PC-9 (cell line): ENCODE data around the gene STAC. TPM values are rescaled to one million over a fixed set of nuclear protein-coding genes. Genes with fewer than 3 reads are reported as not detected.
"Not testable (repeated sequence)": the region's sequence is repeated elsewhere in the genome, so short reads cannot be mapped to it uniquely, and the experiment has no call there.

Experiments used
- BruUV-seq: library from RNA; stranded (reverse); fragments of 400-500 nt; replicated peaks from 2 replicates; lab custom pipeline; 2021; lab: Mats Ljungman, UMichigan
- CTCF ChIA-PET: fragments of 300-600 bp; sonication (Branson Sonifier 250); formaldehyde crosslinking; loops from one replicate; lab custom pipeline; 2022; ENCODE audit warnings: antibody characterized with exemption; lab: Charles Lee
- POLR2A ChIA-PET: fragments of 300-600 bp; sonication (Branson Sonifier 250); formaldehyde crosslinking; loops from one replicate; lab custom pipeline; 2022; ENCODE audit warnings: antibody characterized with exemption; ENCODE audit not compliant: unreplicated experiment; lab: Charles Lee
- DNase-seq, 2 experiments: peaks; one replicate each; pipeline versions ENCODE4 v3.0.0 to v3.0.0-alpha.2; 2015 to 2022; ENCODE audit warnings: mixed read lengths in 1 of 2
- H2AFZ ChIP-seq: fragments of 200-600 bp; sonication (generic); 2 replicates; pipeline ENCODE4 v1.8.1; 2017; ENCODE audit warnings: antibody characterized with exemption
- H3F3A ChIP-seq: fragments of 200-600 bp; sonication (generic); 2 replicates; pipeline ENCODE4 v1.8.1; 2017; ENCODE audit warnings: antibody characterized with exemption, mild to moderate bottlenecking, low read depth; ENCODE audit not compliant: insufficient read depth
- H3K27ac ChIP-seq: fragments of 200-600 bp; sonication (generic); 2 replicates; pipeline ENCODE4 v1.6.1; 2016; ENCODE audit warnings: mixed run types
- H3K27me3 ChIP-seq: fragments of 200-600 bp; sonication (generic); 2 replicates; pipeline ENCODE4 v1.6.1; 2016; ENCODE audit warnings: low read depth, mixed run types; ENCODE audit not compliant: insufficient read depth
- H3K36me3 ChIP-seq: fragments of 200-600 bp; sonication (generic); 2 replicates; pipeline ENCODE4 v1.6.1; 2016; ENCODE audit warnings: low read depth, mixed run types
- H3K4me1 ChIP-seq: fragments of 200-600 bp; sonication (generic); replicated peaks from 2 replicates; pipeline ENCODE4 v1.6.1; 2016; ENCODE audit warnings: mixed run types; ENCODE audit not compliant: insufficient read depth
- H3K4me2 ChIP-seq: fragments of 200-600 bp; sonication (generic); 2 replicates; pipeline ENCODE4 v1.6.1; 2017; ENCODE audit warnings: mixed run types
- H3K4me3 ChIP-seq: fragments of 200-600 bp; sonication (generic); 2 replicates; pipeline ENCODE4 v1.6.1; 2016; ENCODE audit warnings: mixed run types
- H3K79me2 ChIP-seq: fragments of 200-600 bp; sonication (generic); 2 replicates; pipeline ENCODE4 v1.6.1; 2017; ENCODE audit warnings: low read depth, mixed run types
- H3K9me2 ChIP-seq: fragments of 200-600 bp; sonication (generic); 2 replicates; pipeline ENCODE4 v1.8.1; 2017; ENCODE audit warnings: mild to moderate bottlenecking; ENCODE audit not compliant: insufficient read depth
- H3K9me3 ChIP-seq: fragments of 200-600 bp; sonication (generic); 2 replicates; pipeline ENCODE4 v1.8.1; 2016; ENCODE audit warnings: low read depth; ENCODE audit not compliant: insufficient read depth
- H4K20me1 ChIP-seq: fragments of 200-600 bp; sonication (generic); 2 replicates; pipeline ENCODE4 v1.8.1; 2017; ENCODE audit not compliant: insufficient read depth
- CTCF ChIP-seq: fragments of 200-600 bp; sonication (generic); conservative IDR thresholded peaks from 2 replicates; pipeline ENCODE4 v1.6.1; 2017; ENCODE audit warnings: mixed run types, antibody characterized with exemption, mild to moderate bottlenecking, moderate library complexity
- EZH2 ChIP-seq: fragments of 200-600 bp; sonication (generic); IDR thresholded peaks from 2 replicates; pipeline ENCODE4 v1.8.0; 2017; ENCODE audit warnings: antibody characterized with exemption, low read depth
- intact Hi-C: fragments of 100-400 bp; cut with micrococcal nuclease; formaldehyde crosslinking; loops from one replicate; pipeline ENCODE4 v1.10.0; 2022; ENCODE audit not compliant: unreplicated experiment
- total RNA-seq: library from RNA; stranded (reverse); gene quantifications from 2 replicates; pipeline ENCODE4 v1.2.3, GENCODE V29; 2021

The STAC gene
- total RNA-seq, 1 experiment from 2014 or later, result 17.6 TPM

DNA sequence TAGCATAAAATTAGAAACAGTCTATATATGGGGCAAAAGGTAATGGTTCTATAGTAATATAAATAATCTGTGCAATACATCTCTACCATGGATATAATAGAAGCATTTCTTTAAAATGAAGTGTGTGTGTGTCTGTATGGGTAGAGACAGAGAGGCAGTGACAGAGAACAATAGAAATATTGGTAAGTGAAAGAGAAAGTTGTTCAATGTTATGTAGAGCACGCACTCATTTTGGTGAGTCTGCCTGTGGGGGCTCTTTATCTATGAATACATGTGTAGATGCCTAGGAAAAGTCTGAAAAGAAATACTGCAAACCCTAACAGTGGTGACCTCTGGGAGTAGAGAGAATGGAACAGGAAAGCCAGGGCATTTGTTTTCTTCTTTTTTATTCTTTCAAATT lies 182.6 kb downstream of the STAC start:
- Histone ChIP-seq H3K4me2 (no peak overlapping the region), H3K9me3 (no peaks in the 10 kb centered on the region), H3K36me3 (no peaks in the 10 kb centered on the region), H2AFZ (no peak overlapping the region), H3K27ac (no peak overlapping the region), H3K27me3 (no peaks in the 10 kb centered on the region), H3F3A (no peaks in the 10 kb centered on the region), H3K4me3 (no peak overlapping the region), H4K20me1 (no peaks in the 10 kb centered on the region), H3K9me2 (no peaks in the 10 kb centered on the region), H3K79me2 (no peaks in the 10 kb centered on the region), H3K4me1 (no peaks in the 10 kb centered on the region)
- DNase-seq, result no peak
- BruUV-seq, result no TSS peak
- ChIA-PET POLR2A (no interaction called here), CTCF (no interaction called here)
- intact Hi-C loops, result no loop called here
- no peak for TF ChIP-seq EZH2
- TF ChIP-seq CTCF, result no peak

DNA sequence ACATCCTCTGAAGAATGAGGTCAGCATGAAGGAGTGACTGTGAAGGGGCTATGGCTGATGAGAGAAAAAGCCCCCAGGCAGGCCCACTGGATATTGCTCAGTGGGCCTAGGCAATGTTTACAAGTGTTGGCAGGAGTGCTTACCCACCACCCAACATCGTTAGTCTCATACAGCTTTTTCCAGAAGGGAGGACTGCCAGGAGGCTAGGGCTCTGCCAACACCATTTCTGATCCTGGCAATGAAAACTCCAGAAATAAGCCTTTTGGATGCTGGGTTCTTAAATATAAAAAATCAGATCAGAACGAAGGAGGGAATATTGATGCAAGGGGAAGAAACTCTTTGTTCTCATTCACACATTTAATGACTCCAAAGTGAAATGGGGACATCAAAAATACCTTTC lies 194.9 kb downstream of the STAC start:
- H3F3A ChIP-seq, result no peaks in the 10 kb centered on the region
- intact Hi-C loops, result no loop called here
- H2AFZ ChIP-seq, result no peak overlapping the region
- no peaks in the 10 kb centered on the region for H3K4me1 ChIP-seq
- H3K36me3 ChIP-seq, result no peaks in the 10 kb centered on the region
- TF ChIP-seq CTCF (no peak), EZH2 (no peak)
- ChIA-PET POLR2A (no interaction called here), CTCF (no interaction called here)
- peaks cover 5% of the 10 kb centered on the region for H3K9me3 ChIP-seq
- no peak overlapping the region for H3K4me2 ChIP-seq
- no peak overlapping the region for H3K4me3 ChIP-seq
- no peaks in the 10 kb centered on the region for H3K9me2 ChIP-seq
- no peak overlapping the region for H3K27ac ChIP-seq
- BruUV-seq, result no TSS peak
- H3K27me3 ChIP-seq, result no peaks in the 10 kb centered on the region
- no peaks in the 10 kb centered on the region for H3K79me2 ChIP-seq
- no peak for DNase-seq
- H4K20me1 ChIP-seq, result no peaks in the 10 kb centered on the region

- H3K36me3 ChIP-seq, H3F3A ChIP-seq, H3K9me3 ChIP-seq, H2AFZ ChIP-seq, H3K27me3 ChIP-seq, H3K4me3 ChIP-seq, H3K4me1 ChIP-seq, H3K27ac ChIP-seq, DNase-seq, intact Hi-C loops, H4K20me1 ChIP-seq, CTCF ChIA-PET, H3K79me2 ChIP-seq, BruUV-seq, H3K4me2 ChIP-seq, POLR2A ChIA-PET, H3K9me2 ChIP-seq: not testable (repeated sequence)
Observed at GRCh38 chr3:36578418-36578817, 198.1 kb downstream of the STAC start.

GRCh38 chr3:36579746-36580145 lies 199.4 kb downstream of the STAC start:
- CTCF ChIA-PET, result no interaction called here
- TF ChIP-seq CTCF (no peak), EZH2 (no peak)
- H3K4me2 ChIP-seq, result no peak overlapping the region
- H4K20me1 ChIP-seq, result no peaks in the 10 kb centered on the region
- no peaks in the 10 kb centered on the region for H3F3A ChIP-seq
- intact Hi-C loops, result no loop called here
- DNase-seq, result no peak
- H3K79me2 ChIP-seq, result no peaks in the 10 kb centered on the region
- no peak overlapping the region for H3K4me3 ChIP-seq
- H3K36me3 ChIP-seq, result no peaks in the 10 kb centered on the region
- H3K27me3 ChIP-seq, result no peaks in the 10 kb centered on the region
- no peak overlapping the region for H3K27ac ChIP-seq
- no peaks in the 10 kb centered on the region for H3K9me2 ChIP-seq
- BruUV-seq, result no TSS peak
- no peaks in the 10 kb centered on the region for H3K9me3 ChIP-seq
- H3K4me1 ChIP-seq, result no peaks in the 10 kb centered on the region
- POLR2A ChIA-PET, result no interaction called here
- H2AFZ ChIP-seq, result no peak overlapping the region
